Measurements from ENCODE around the gene MRTFA. TPM values are rescaled to one million over a fixed set of nuclear protein-coding genes. Genes with fewer than 3 reads are reported as not detected.
A peak's percentile ranks its signal among the peaks of the same experiment; 100 is the strongest.

MRTFA gene
- total RNA-seq, 3 donors from 2014 or later (not counting 1 experiment from before 2014, with no cell fraction given) = 81.8 to 91.9 (median 83.5) TPM

GRCh38 chr22:40413873-40414272 lies 222.6 kb downstream of the MRTFA start:
- intact Hi-C loops (cut with micrococcal nuclease) = no loop called here
- Mint-ChIP-seq H3K36me3 (no peaks in the 10 kb centered on the region), H3K27me3 (ENCODE audit: low read depth in 2 of 2) (no peaks in the 10 kb centered on the region), H3K4me3 (no peak overlapping the region), H3K4me1 (peaks cover 20 to 34% of the 10 kb centered on the region in 2 donors), H3K27ac (peak overlapping the region; percentile 80 to 93), H3K9me3 (no peaks in the 10 kb centered on the region)
- H3K27me3 ChIP-seq (ENCODE audit: control insufficient read depth, insufficient read depth, low read length) = no peaks in the 10 kb centered on the region
- peak overlapping the region; percentile 15 for H3K27ac ChIP-seq (ENCODE audit: low read length)
- H3K36me3 ChIP-seq (ENCODE audit: control insufficient read depth, insufficient read depth, low read length) = peaks cover 53% of the 10 kb centered on the region
- no peaks in the 10 kb centered on the region for H3K9me3 ChIP-seq (ENCODE audit: control insufficient read depth, insufficient read depth, low read length)
- WGBS (ENCODE audit: insufficient coverage) = 79% methylated on average over 13 of the region's 13 CpGs
- no peak for TF ChIP-seq CTCF (IDR thresholded peaks at IDR 0.05)
- H3K4me1 ChIP-seq (ENCODE audit: control insufficient read depth, insufficient read depth, low read length) = peaks cover 43% of the 10 kb centered on the region
- DNase-seq = no peak
- no peak overlapping the region for H3K4me3 ChIP-seq (ENCODE audit: low read length)
- no peak for ATAC-seq

- no peak for DNase-seq
- H3K4me3 Mint-ChIP-seq = no peak overlapping the region
Observed at GRCh38 chr22:40412441-40412840, 224.1 kb downstream of the MRTFA start.

GRCh38 chr22:40411506-40411861 lies 225.0 kb downstream of the MRTFA start:
- Histone ChIP-seq H3K36me3 (ENCODE audit: control insufficient read depth, insufficient read depth, low read length) (peaks cover 58% of the 10 kb centered on the region), H3K27me3 (ENCODE audit: control insufficient read depth, insufficient read depth, low read length) (no peaks in the 10 kb centered on the region), H3K9me3 (ENCODE audit: control insufficient read depth, insufficient read depth, low read length) (no peaks in the 10 kb centered on the region), H3K4me3 (ENCODE audit: low read length) (no peak overlapping the region), H3K27ac (ENCODE audit: low read length) (no peak overlapping the region), H3K4me1 (ENCODE audit: control insufficient read depth, insufficient read depth, low read length) (peaks cover 26% of the 10 kb centered on the region)
- Mint-ChIP-seq H3K9me3 (no peaks in the 10 kb centered on the region), H3K27ac (peak overlapping the region; percentile 2 to 47), H3K4me3 (no peak overlapping the region), H3K27me3 (ENCODE audit: low read depth in 2 of 2) (no peaks in the 10 kb centered on the region), H3K4me1 (peaks cover 17 to 31% of the 10 kb centered on the region in 2 donors), H3K36me3 (no peaks in the 10 kb centered on the region)
- TF ChIP-seq CTCF (IDR thresholded peaks at IDR 0.05) = no peak
- DNase-seq (no peak), ATAC-seq (no peak)
- 89% methylated on average over 7 of the region's 7 CpGs for WGBS (ENCODE audit: insufficient coverage)
- intact Hi-C loops (cut with micrococcal nuclease) = no loop called here

More at GRCh38 chr22:40412441-40412840, 224.1 kb downstream of the MRTFA start:
- H3K4me1 Mint-ChIP-seq = peaks cover 20 to 34% of the 10 kb centered on the region in 2 donors
- H3K27me3 Mint-ChIP-seq (ENCODE audit: low read depth in 2 of 2) = no peaks in the 10 kb centered on the region
- Histone ChIP-seq H3K27me3 (ENCODE audit: control insufficient read depth, insufficient read depth, low read length) (no peaks in the 10 kb centered on the region), H3K27ac (ENCODE audit: low read length) (no peak overlapping the region), H3K36me3 (ENCODE audit: control insufficient read depth, insufficient read depth, low read length) (peaks cover 54% of the 10 kb centered on the region), H3K9me3 (ENCODE audit: control insufficient read depth, insufficient read depth, low read length) (no peaks in the 10 kb centered on the region), H3K4me3 (ENCODE audit: low read length) (no peak overlapping the region), H3K4me1 (ENCODE audit: control insufficient read depth, insufficient read depth, low read length) (peaks cover 33% of the 10 kb centered on the region)
- peak overlapping the region in 1 of 2 donors; percentile 2 for H3K27ac Mint-ChIP-seq
- no peak for ATAC-seq
- WGBS (ENCODE audit: insufficient coverage) = 42% methylated on average over 2 of the region's 2 CpGs
- intact Hi-C loops (cut with micrococcal nuclease) = no loop called here
- no peaks in the 10 kb centered on the region for H3K36me3 Mint-ChIP-seq
- no peaks in the 10 kb centered on the region for H3K9me3 Mint-ChIP-seq
- TF ChIP-seq CTCF (IDR thresholded peaks at IDR 0.05) = no peak
